Stomach (tissue), 9 donors: ENCODE results near the gene PIP4K2A. TPM values are rescaled to one million over a fixed set of nuclear protein-coding genes. Genes with fewer than 3 reads are reported as not detected.

Source experiments
- DNase-seq, 2 donors: peaks; one replicate each; pipeline versions ENCODE4 v3.0.0 to v3.0.0-alpha.2; 2013 to 2019
- H3K27ac ChIP-seq, 5 donors: fragments of 200-600 bp in 4 of 5; sonication (generic) in 4 of 5; one replicate each; pipeline ENCODE4 v1.5.1; 2013 to 2019; ENCODE audit warnings: mild to moderate bottlenecking in 1 of 5, moderate library complexity in 1 of 5
- H3K27me3 ChIP-seq, 3 donors: fragments of 200-600 bp; sonication (generic); one replicate each; pipeline ENCODE4 v1.5.1; 2017 to 2019; ENCODE audit warnings: mixed run types in 1 of 3
- H3K36me3 ChIP-seq, 4 donors: fragments of 200-600 bp; sonication (generic); 1 replicate in 3 of 4; 2 replicates in 1 of 4; pipeline ENCODE4 v1.5.1; 2016 to 2019
- H3K4me1 ChIP-seq, 4 donors: fragments of 200-600 bp; sonication (generic); one replicate each; pipeline ENCODE4 v1.5.1; 2016 to 2019
- H3K4me3 ChIP-seq, 4 donors: fragments of 200-600 bp; sonication (generic) in 3 of 4; one replicate each; pipeline ENCODE4 v1.5.1; 2016 to 2019; ENCODE audit warnings: mild to moderate bottlenecking in 1 of 4
- H3K9me3 ChIP-seq, 4 donors: fragments of 200-600 bp; sonication (generic); one replicate each; pipeline ENCODE4 v1.5.1; 2016 to 2019
- CTCF ChIP-seq, 7 experiments: fragments of 450-650 bp in 4 of 7; fragments of 200-600 bp in 3 of 7; sonication (generic) in 3 of 7; IDR thresholded peaks; one replicate each; pipeline ENCODE4 v1.5.1; 2016 to 2019; ENCODE audit warnings: antibody characterized with exemption in 7 of 7, control low read depth in 2 of 7, mild to moderate bottlenecking in 1 of 7
- EP300 ChIP-seq: sonication (generic); formaldehyde crosslinking; IDR thresholded peaks from one replicate; pipeline ENCODE4 v1.6.1; 2017; ENCODE audit warnings: antibody characterized with exemption
- POLR2A ChIP-seq, 4 donors: fragments of 450-650 bp; IDR thresholded peaks; one replicate each; pipeline ENCODE4 v1.6.1; 2016; ENCODE audit warnings: antibody characterized with exemption in 4 of 4, control low read depth in 2 of 4, mild to moderate bottlenecking in 1 of 4, moderate library complexity in 1 of 4
- POLR2AphosphoS5 ChIP-seq, 3 donors: sonication (generic); formaldehyde crosslinking; IDR thresholded peaks; one replicate each; pipeline ENCODE4 v1.6.1; 2016; ENCODE audit warnings: antibody characterized with exemption in 3 of 3
- WGBS, 5 donors: extraction: QIAGEN DNeasy Blood & Tissue Kit in 3 of 5; methylation state at CpG; one replicate each; pipeline versions ENCODE4 v1.1.5 to v1.1.7; 2013 to 2018; 5-methylcytosine and 5-hydroxymethylcytosine counted together
- intact Hi-C: fragments of 100-400 bp; cut with DNase I; formaldehyde crosslinking; loops from one replicate; pipeline ENCODE4 v1.15.1; 2023; ENCODE audit warnings: low total_unique reads
- polyA plus RNA-seq, 3 donors: library from polyadenylated mRNA; stranded (reverse); fragments of 200-250 nt; gene quantifications; one replicate each; pipeline ENCODE4 v1.2.3, GENCODE V29; 2013
- total RNA-seq, 5 donors: library from RNA; depleted of rRNA; stranded (reverse); fragments of >200 nt; gene quantifications; one replicate each; pipeline versions ENCODE4 v1.1.0 to v1.2.3, GENCODE V29; 2014 to 2016
- donor health status: healthy with polysubstance abuse.
- donor health status: Bipolar disorder and iron deficiency.
- donor health status: healthy.

PIP4K2A gene
- total and polyA plus RNA-seq, 8 donors = 6.7 to 61.3 (median 13.6) TPM

GRCh38 chr10:22702348-22702747 lies 12.0 kb downstream of the PIP4K2A start:
- H3K36me3 ChIP-seq = no peaks in the 10 kb centered on the region
- no peak overlapping the region for H3K4me3 ChIP-seq
- DNase-seq = peak; percentile 64 to 67
- TF ChIP-seq CTCF (IDR thresholded peaks at IDR 0.05) (no peak), POLR2AphosphoS5 (IDR thresholded peaks at IDR 0.05) (peak in 2 of 3 donors; percentile 54 to 67)
- intact Hi-C loops = no loop called here
- WGBS, 5 donors = 28 to 54% (median 41%) methylated on average over 4 of the region's 4 CpGs
- peak overlapping the region in 3 of 5 donors; percentile 17 to 59 (median 20) for H3K27ac ChIP-seq
- peaks cover 31 to 97% (median 56%) of the 10 kb centered on the region in 4 donors for H3K4me1 ChIP-seq
- H3K9me3 ChIP-seq = no peaks in the 10 kb centered on the region
- no peaks in the 10 kb centered on the region for H3K27me3 ChIP-seq

- no peak for TF ChIP-seq CTCF (IDR thresholded peaks at IDR 0.05)
- no peak for TF ChIP-seq POLR2AphosphoS5 (IDR thresholded peaks at IDR 0.05)
- TF ChIP-seq POLR2A (IDR thresholded peaks at IDR 0.05) = no peak
- TF ChIP-seq EP300 = no peak
- no peak for DNase-seq
- H3K9me3 ChIP-seq = no peaks in the 10 kb centered on the region
- H3K4me1 ChIP-seq = peaks cover 31 to 99% (median 66%) of the 10 kb centered on the region in 4 donors
- H3K36me3 ChIP-seq = no peaks in the 10 kb centered on the region
- no peaks in the 10 kb centered on the region for H3K27me3 ChIP-seq
- intact Hi-C loops = no loop called here
- peak overlapping the region in 2 of 5 donors; percentile 17 to 59 for H3K27ac ChIP-seq
- WGBS, 5 donors = 79 to 93% (median 90%) methylated on average over 4 of the region's 4 CpGs
- H3K4me3 ChIP-seq = no peak overlapping the region
Measured at GRCh38 chr10:22701132-22701826, 13.1 kb downstream of the PIP4K2A start.

- Histone ChIP-seq H3K36me3 (no peaks in the 10 kb centered on the region), H3K4me1 (peaks cover 31 to 99% (median 68%) of the 10 kb centered on the region in 4 donors), H3K9me3 (no peaks in the 10 kb centered on the region), H3K4me3 (no peak overlapping the region), H3K27ac (no peak overlapping the region), H3K27me3 (no peaks in the 10 kb centered on the region)
- no peak for DNase-seq
- WGBS, 5 donors = 72 to 83% (median 79%) methylated on average over 5 of the region's 5 CpGs
- intact Hi-C loops = no loop called here
- TF ChIP-seq EP300 = no peak
- no peak for TF ChIP-seq CTCF (IDR thresholded peaks at IDR 0.05)
- TF ChIP-seq POLR2A (IDR thresholded peaks at IDR 0.05) = no peak
- no peak for TF ChIP-seq POLR2AphosphoS5 (IDR thresholded peaks at IDR 0.05)
Measured at GRCh38 chr10:22700489-22700888, 13.9 kb downstream of the PIP4K2A start.

GRCh38 chr10:22699976-22700375 lies 14.4 kb downstream of the PIP4K2A start:
- TF ChIP-seq EP300 (no peak), POLR2AphosphoS5 (IDR thresholded peaks at IDR 0.05) (peak in 1 of 3 donors; percentile 28), POLR2A (IDR thresholded peaks at IDR 0.05) (no peak)
- DNase-seq = peak; percentile 44 to 46
- intact Hi-C loops = no loop called here
- Histone ChIP-seq H3K27ac (no peak overlapping the region), H3K36me3 (no peaks in the 10 kb centered on the region), H3K4me3 (no peak overlapping the region), H3K27me3 (no peaks in the 10 kb centered on the region), H3K9me3 (no peaks in the 10 kb centered on the region), H3K4me1 (peaks cover 31 to 96% (median 68%) of the 10 kb centered on the region in 4 donors)
- WGBS, 5 donors = 38 to 70% (median 52%) methylated on average over 5 of the region's 5 CpGs

GRCh38 chr10:22698941-22699440 lies 15.4 kb downstream of the PIP4K2A start:
- 55 to 70% (median 60%) methylated on average over 3 of the region's 3 CpGs for WGBS, 5 donors
- Histone ChIP-seq H3K27ac (no peak overlapping the region), H3K27me3 (no peaks in the 10 kb centered on the region), H3K9me3 (no peaks in the 10 kb centered on the region), H3K4me1 (peaks cover 26 to 92% (median 65%) of the 10 kb centered on the region in 4 donors), H3K36me3 (no peaks in the 10 kb centered on the region), H3K4me3 (no peak overlapping the region)
- DNase-seq = no peak
- TF ChIP-seq POLR2AphosphoS5 (IDR thresholded peaks at IDR 0.05) (no peak), CTCF (IDR thresholded peaks at IDR 0.05) (no peak), EP300 (no peak), POLR2A (IDR thresholded peaks at IDR 0.05) (no peak)
- intact Hi-C loops = no loop called here
